Suprapubic skin (tissue), 3 donors: ENCODE measurements around the gene CD96.

Experiments
- CTCF ChIP-seq, 2 donors: fragments of 200-600 bp in 1 of 2; fragments of 450-650 bp in 1 of 2; sonication (generic) in 1 of 2; IDR thresholded peaks; one replicate each; pipeline ENCODE4 v1.5.1; 2016 to 2019; ENCODE audit warnings: antibody characterized with exemption in 2 of 2, mild to moderate bottlenecking in 1 of 2, moderate library complexity in 1 of 2
- POLR2A ChIP-seq, 2 donors: fragments of 450-650 bp; IDR thresholded peaks; one replicate each; pipeline ENCODE4 v1.6.1; 2017; ENCODE audit warnings: antibody characterized with exemption in 2 of 2, mild to moderate bottlenecking in 2 of 2, moderate library complexity in 2 of 2

GRCh38 chr3:111568355-111568754 lies 26.4 kb downstream of the CD96 start:
- TF ChIP-seq CTCF (IDR thresholded peaks at IDR 0.05) (no peak), POLR2A (IDR thresholded peaks at IDR 0.05) (no peak)
